Activated CD8-positive, alpha-beta memory T cell treated with anti-CD3 and anti-CD28 coated beads, Interleukin-2, amount 50 U/mL, for 24 hours (primary cell): Measurements from ENCODE around the gene RAB3A.

ENCODE experiments used
- DNase-seq: peaks from one replicate; pipeline ENCODE4 v3.0.0-alpha.2; 2020; ENCODE audit errors: extremely low read depth

Gene RAB3A

DNA sequence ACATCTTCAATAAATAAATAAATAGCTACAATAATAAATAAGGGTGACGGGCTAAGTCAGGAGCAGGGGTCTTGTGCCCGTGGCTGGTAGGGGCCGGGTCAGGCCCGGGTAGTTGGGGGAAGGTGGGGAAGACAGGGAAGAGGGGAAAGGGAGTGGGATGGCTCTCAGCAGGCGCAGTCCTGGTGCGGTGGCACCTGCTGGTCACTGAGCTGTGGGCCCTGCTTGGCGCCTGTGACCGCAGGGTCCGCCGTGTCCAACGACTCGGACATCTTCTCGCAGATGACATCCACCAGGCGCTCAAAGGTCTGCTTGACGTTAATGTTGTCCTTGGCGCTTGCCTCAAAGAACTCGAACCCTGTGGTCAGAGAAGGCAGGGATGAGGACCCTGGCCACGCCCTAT is 6.5 kb downstream of the RAB3A start:
- no peak for DNase-seq

- DNase-seq, result no peak
Measured at GRCh38 chr19:18196511-18196845, 7.4 kb downstream of the RAB3A start.

- DNase-seq, result no peak
Measured at GRCh38 chr19:18194554-18195238, 9.1 kb downstream of the RAB3A start.

DNA sequence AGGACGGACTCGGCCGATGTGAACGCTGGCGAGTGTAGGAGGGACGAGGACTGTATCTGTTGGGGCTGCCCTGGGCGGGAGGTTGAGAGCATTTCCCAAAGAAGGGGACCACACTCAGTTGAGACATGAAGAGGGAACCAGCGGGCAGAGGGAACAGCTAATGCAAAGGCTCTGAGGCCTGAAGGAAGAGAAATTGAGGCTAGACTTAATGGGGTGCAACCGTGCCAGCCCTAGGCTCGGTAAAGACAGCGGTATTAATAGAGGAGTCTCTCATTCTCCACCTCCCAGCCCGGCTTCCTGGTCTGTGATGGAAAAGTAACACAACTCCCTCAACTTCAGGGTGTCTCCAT is 9.7 kb downstream of the RAB3A start:
- no peak for DNase-seq

- DNase-seq, result no peak
Measured at GRCh38 chr19:18193388-18194180, 10.3 kb downstream of the RAB3A start.

- DNase-seq, result peak; percentile 96
Measured at GRCh38 chr19:18192673-18193387, 11.0 kb downstream of the RAB3A start, which contains the start of gene MPV17L2. TSS of gene MPV17L2 (plus strand) at chr19:18193218. CDS start at chr19:18193282, 64 bp downstream.

DNA sequence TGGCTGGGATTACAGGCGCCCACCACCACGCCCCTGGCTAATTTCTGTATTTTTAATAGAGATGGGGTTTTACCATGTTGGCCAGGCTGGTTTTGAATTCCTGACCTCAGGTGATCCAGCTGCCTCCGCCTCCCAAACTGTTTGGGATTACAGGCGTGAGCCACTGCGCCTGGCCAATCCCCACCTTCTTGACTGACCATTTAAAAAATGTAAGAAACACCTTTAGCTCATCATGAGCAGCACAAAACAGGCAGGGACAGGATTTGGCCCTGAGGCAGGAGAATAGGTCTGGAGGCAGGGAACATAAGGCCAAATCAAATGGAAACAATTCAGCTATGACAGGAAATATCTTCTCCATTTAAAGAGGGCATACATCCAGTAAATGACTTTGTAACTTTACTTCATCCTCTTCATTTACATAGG is 12.2 kb downstream of the RAB3A start:
- no peak for DNase-seq

- DNase-seq, result no peak
Measured at GRCh38 chr19:18190278-18190677, 13.6 kb downstream of the RAB3A start.

- no peak for DNase-seq
Measured at GRCh38 chr19:18185538-18185937, 18.3 kb downstream of the RAB3A start.

GRCh38 chr19:18183529-18183928 is 20.3 kb downstream of the RAB3A start:
- no peak for DNase-seq

- DNase-seq, result no peak
Measured at GRCh38 chr19:18179957-18180356, 23.9 kb downstream of the RAB3A start.

DNA sequence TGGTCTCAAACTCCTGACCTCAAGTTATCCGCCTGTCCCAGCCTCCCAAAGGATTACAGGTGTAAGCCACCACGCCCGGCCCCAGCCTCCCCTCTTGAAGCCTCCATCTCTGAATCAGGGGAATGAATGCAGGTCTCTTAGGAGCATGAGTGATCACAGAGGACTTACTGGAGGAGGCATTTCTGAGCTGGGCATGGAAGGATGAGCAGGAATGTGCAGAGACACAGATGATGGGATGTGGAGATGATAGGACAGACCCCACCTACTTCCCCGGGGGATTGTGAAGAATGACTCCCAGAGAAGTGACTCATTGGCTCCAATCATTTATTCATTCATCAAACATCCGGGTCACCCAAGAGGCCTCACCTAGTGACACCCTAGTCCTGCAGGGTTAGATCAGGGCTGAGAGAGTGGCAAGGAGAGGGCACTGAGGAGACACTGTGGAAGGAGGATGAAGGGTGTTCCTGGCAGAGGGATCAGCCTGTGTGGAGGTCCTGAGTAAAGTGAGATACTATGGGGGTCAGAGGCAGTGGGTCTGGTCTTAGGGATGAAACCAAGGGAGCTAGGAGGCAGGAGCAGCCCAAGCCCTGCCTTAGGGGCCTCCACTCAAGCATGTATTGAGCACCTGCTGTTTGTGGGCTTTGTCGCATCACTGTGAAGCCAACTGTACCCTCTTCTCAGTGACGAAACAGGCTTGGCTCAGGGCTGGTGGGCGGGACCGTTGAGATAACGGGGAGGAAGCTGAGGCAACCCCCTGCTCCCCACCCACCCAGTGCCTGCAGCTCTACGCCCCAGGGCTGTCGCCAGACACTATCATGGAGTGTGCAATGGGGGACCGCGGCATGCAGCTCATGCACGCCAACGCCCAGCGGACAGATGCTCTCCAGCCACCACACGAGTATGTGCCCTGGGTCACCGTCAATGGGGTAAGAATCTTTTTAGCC is 27.2 kb downstream of the RAB3A start:
- no peak for DNase-seq

DNA sequence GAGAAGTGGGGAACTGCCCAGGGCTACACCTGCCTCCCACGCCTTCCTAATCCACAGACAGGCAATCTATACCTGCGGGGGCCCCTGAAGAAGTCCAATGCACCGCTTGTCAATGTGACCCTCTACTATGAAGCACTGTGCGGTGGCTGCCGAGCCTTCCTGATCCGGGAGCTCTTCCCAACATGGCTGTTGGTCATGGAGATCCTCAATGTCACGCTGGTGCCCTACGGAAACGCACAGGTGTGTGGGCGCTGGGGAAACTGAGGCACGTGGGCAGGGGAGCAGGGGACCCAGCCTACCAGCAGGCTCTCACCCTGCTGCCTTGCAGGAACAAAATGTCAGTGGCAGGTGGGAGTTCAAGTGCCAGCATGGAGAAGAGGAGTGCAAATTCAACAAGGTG is 28.9 kb downstream of the RAB3A start:
- no peak for DNase-seq

- DNase-seq, result no peak
Measured at GRCh38 chr19:18173572-18174288, 30.1 kb downstream of the RAB3A start, which contains the start of gene IFI30. TSS of gene IFI30 (plus strand) at chr19:18173813. CDS start at chr19:18173842, 29 bp downstream.

- no peak for DNase-seq
Measured at GRCh38 chr19:18173054-18173571, 30.7 kb downstream of the RAB3A start.

GRCh38 chr19:18172331-18173053 is 31.4 kb downstream of the RAB3A start:
- no peak for DNase-seq

DNA sequence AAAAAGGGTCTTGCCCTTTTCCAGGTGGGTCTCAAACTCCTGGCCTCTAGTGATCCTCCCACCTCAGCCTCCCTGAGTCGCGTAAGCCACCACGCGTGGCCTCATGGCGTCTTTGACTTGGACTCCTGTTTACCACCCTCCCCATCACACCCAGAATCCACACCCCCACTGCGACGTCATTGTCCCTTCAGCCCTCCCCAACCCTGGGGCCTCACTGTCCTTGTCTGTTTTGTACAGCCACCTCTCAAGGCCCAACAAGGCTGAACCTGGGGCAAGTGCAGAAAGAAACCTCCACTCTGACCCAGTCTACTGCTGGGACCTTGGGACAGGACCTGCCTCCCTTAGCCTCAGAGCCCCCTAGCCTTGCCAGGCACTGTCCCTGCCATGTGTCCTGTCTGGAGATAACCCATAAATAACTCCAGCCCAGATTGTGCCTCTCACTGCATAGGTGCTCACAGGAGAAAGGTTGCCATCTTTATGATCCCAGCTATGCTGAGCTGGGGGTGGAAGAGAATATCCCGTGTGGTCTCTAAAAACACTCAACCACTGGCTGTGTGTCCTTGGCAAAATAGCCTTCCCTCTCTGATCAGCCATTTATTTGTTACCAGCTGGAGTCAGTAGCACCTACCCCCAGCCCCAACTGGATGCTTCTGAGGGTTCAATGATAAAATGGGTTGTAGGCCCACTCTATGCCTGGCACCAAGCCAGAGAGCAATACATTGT is 32.1 kb downstream of the RAB3A start:
- no peak for DNase-seq

GRCh38 chr19:18170714-18171255 is 33.1 kb downstream of the RAB3A start:
- no peak for DNase-seq
